CD4-positive, CD25-positive, alpha-beta regulatory T cell (primary cell): Measurements from ENCODE around the gene XXYLT1. TPM values are rescaled to one million over a fixed set of nuclear protein-coding genes. Genes with fewer than 3 reads are reported as not detected.

Experiments used
- ATAC-seq, 2 donors: fragments of 150-1000 bp; cut with Tn5 transposase; one replicate each; pipeline ENCODE4 v1.10.0; 2021; ENCODE audit warnings: low read depth in 2 of 2, moderate number of reproducible peaks in 2 of 2, moderate library complexity in 1 of 2
- DNase-seq, 3 donors: peaks; one replicate each; pipeline versions ENCODE4 v3.0.0 to v3.0.0-alpha.2; 2012 to 2022; ENCODE audit warnings: mixed read lengths in 1 of 3
- H3K27ac ChIP-seq: one replicate; pipeline ENCODE4 v1.7.0; 2013; ENCODE audit warnings: mild to moderate bottlenecking, low read length; ENCODE audit not compliant: insufficient read depth, poor library complexity, severe bottlenecking
- H3K27me3 ChIP-seq: one replicate; pipeline ENCODE4 v1.7.0; 2013; ENCODE audit warnings: low read length; ENCODE audit not compliant: control insufficient read depth, insufficient read depth
- H3K36me3 ChIP-seq: one replicate; pipeline ENCODE4 v1.7.0; 2013; ENCODE audit warnings: mild to moderate bottlenecking, low read length, moderate library complexity; ENCODE audit not compliant: control insufficient read depth, insufficient read depth
- H3K4me1 ChIP-seq: 2 replicates; pipeline ENCODE4 v1.7.0; 2013; ENCODE audit warnings: mild to moderate bottlenecking, low read length; ENCODE audit not compliant: insufficient read depth, control insufficient read depth, poor library complexity, severe bottlenecking
- H3K4me3 ChIP-seq: one replicate; pipeline ENCODE4 v1.7.0; 2013; ENCODE audit warnings: low read depth, mild to moderate bottlenecking, low read length, moderate library complexity
- H3K9me3 ChIP-seq, 2 experiments: 1 replicate in 1 of 2; 2 replicates in 1 of 2; pipeline ENCODE4 v1.7.0; 2013; ENCODE audit warnings: low read length in 2 of 2, mild to moderate bottlenecking in 1 of 2, moderate library complexity in 1 of 2; ENCODE audit not compliant: control insufficient read depth in 2 of 2
- H3K27ac Mint-ChIP-seq, 3 donors: one replicate each; pipeline ENCODE4 v1.8.0; 2020 to 2022; ENCODE audit warnings: mild to moderate bottlenecking in 3 of 3, mixed read lengths in 3 of 3, moderate library complexity in 2 of 3
- H3K27me3 Mint-ChIP-seq: one replicate; pipeline ENCODE4 v1.8.0; 2022; ENCODE audit warnings: mild to moderate bottlenecking, mixed read lengths
- H3K36me3 Mint-ChIP-seq: one replicate; pipeline ENCODE4 v1.8.0; 2020; ENCODE audit warnings: mixed read lengths
- H3K4me1 Mint-ChIP-seq, 4 donors: one replicate each; pipeline ENCODE4 v1.8.0; 2020 to 2022; ENCODE audit warnings: mixed read lengths in 4 of 4, mild to moderate bottlenecking in 1 of 4
- H3K4me3 Mint-ChIP-seq, 4 donors: one replicate each; pipeline ENCODE4 v1.8.0; 2020 to 2022; ENCODE audit warnings: mild to moderate bottlenecking in 4 of 4, mixed read lengths in 4 of 4, moderate library complexity in 3 of 4
- H3K9me3 Mint-ChIP-seq, 7 donors: one replicate each; pipeline ENCODE4 v1.8.0; 2020 to 2022; ENCODE audit warnings: mixed read lengths in 7 of 7, mild to moderate bottlenecking in 3 of 7, moderate library complexity in 2 of 7
- polyA plus RNA-seq, 4 donors: library from polyadenylated mRNA; unstranded; fragments of 300-500 nt; fragmentation: Illumina TruSeq; gene quantifications; one replicate each; pipeline ENCODE4 v1.2.3, GENCODE V29; 2021
- total RNA-seq: library from RNA; stranded (reverse); gene quantifications from one replicate; pipeline ENCODE4 v1.2.3, GENCODE V29; 2022

The XXYLT1 gene
- total and polyA plus RNA-seq, 5 donors from 2014 or later = 3.9 to 6.4 (median 5.7) TPM

DNA sequence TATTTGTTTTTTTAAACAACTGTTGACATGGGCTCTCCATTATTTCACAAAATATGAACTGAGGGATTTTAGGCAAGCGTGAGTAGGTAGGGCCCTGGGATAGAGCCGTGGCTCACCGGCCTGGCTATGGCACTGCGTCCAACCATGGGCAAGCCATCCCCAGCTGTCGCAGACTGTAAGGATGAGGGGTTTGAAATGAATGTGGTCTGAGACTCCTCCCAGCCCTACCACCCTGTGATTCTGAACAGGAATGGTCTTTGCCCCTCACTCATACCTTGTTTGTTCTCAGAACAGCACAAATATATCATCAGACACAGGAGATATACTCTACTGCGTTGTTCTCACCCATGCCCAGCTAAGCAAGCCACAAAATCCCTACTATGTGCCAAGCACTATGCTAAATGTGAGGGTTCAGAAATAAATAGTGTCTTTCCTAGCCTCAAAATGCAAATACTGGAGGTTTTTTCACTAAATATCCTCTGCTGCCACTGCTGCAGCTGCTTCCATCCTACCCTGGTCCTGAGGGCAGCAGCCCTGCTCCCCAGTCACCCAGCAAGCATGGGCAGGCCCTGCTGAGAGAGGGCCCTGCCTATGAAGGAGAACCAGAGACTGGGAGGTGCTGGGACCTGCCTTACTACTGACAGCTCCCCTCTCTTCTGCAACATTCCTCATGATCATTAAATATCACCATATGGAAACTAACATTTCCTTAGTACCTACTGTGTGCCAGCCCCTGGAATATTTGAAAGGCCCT lies 102.8 kb downstream of the XXYLT1 start:
- Mint-ChIP-seq H3K27ac (peak overlapping the region in 1 of 3 donors; percentile 7), H3K36me3 (peaks cover 2% of the 10 kb centered on the region), H3K4me3 (no peak overlapping the region), H3K27me3 (no peaks in the 10 kb centered on the region), H3K4me1 (peaks cover 7 to 32% (median 16%) of the 10 kb centered on the region in 4 donors), H3K9me3 (no peaks in the 10 kb centered on the region)
- Histone ChIP-seq H3K27ac (no peak overlapping the region), H3K9me3 (no peaks in the 10 kb centered on the region), H3K27me3 (no peaks in the 10 kb centered on the region), H3K36me3 (no peaks in the 10 kb centered on the region), H3K4me1 (peaks cover 6% of the 10 kb centered on the region), H3K4me3 (no peak overlapping the region)
- DNase-seq (no peak), ATAC-seq (no peak)

DNA sequence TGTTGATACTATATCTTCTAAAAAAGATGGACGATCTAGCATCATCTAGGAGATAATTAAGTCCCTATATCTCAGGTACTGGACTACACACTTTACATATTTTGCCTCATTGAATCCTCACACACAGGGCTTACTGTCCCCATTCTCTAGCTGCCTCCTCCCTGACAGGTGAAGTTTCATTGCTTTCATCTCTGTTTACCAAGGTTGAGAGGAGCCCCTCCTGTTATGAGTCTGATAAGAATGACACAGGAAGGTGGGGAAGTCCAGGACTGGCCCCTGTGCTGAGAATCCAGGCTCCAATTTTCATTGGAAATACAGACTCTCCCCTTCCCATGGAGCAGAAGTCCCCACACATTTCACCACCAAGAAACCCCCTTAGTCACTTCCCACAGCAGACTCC lies 105.2 kb downstream of the XXYLT1 start:
- Mint-ChIP-seq H3K27ac (peak overlapping the region in 1 of 3 donors; percentile 85), H3K36me3 (no peaks in the 10 kb centered on the region), H3K27me3 (no peaks in the 10 kb centered on the region), H3K4me1 (peaks cover 19 to 51% (median 31%) of the 10 kb centered on the region in 4 donors), H3K9me3 (no peaks in the 10 kb centered on the region), H3K4me3 (no peak overlapping the region)
- Histone ChIP-seq H3K27me3 (no peaks in the 10 kb centered on the region), H3K4me3 (no peak overlapping the region), H3K4me1 (peaks cover 22% of the 10 kb centered on the region), H3K9me3 (no peaks in the 10 kb centered on the region), H3K27ac (no peak overlapping the region), H3K36me3 (no peaks in the 10 kb centered on the region)
- DNase-seq (no peak), ATAC-seq (no peak)

DNA sequence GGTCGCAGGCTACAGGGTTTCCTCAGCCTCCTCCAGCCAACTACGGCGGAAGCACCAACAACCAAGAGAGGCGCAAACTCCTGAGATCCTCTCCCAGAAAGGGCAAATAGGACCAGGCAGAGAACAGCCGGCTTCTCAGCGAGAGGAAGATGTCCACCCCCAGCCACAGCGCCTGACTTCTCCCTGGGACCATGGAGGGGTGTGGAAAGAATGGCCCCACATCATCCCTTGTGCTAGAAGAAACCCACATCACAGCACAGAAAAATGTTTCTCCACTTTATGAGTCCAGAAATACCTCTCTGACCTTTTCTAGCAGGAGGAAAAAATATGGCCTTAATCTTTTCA lies 105.7 kb downstream of the XXYLT1 start:
- Histone ChIP-seq H3K9me3 (no peaks in the 10 kb centered on the region), H3K27me3 (no peaks in the 10 kb centered on the region), H3K4me3 (no peak overlapping the region), H3K27ac (no peak overlapping the region), H3K36me3 (no peaks in the 10 kb centered on the region), H3K4me1 (peaks cover 22% of the 10 kb centered on the region)
- Mint-ChIP-seq H3K27ac (peak overlapping the region in 1 of 3 donors; percentile 93), H3K27me3 (no peaks in the 10 kb centered on the region), H3K36me3 (no peaks in the 10 kb centered on the region), H3K9me3 (no peaks in the 10 kb centered on the region), H3K4me1 (peaks cover 19 to 56% (median 31%) of the 10 kb centered on the region in 4 donors), H3K4me3 (no peak overlapping the region)
- no peak for DNase-seq
- no peak for ATAC-seq

DNA sequence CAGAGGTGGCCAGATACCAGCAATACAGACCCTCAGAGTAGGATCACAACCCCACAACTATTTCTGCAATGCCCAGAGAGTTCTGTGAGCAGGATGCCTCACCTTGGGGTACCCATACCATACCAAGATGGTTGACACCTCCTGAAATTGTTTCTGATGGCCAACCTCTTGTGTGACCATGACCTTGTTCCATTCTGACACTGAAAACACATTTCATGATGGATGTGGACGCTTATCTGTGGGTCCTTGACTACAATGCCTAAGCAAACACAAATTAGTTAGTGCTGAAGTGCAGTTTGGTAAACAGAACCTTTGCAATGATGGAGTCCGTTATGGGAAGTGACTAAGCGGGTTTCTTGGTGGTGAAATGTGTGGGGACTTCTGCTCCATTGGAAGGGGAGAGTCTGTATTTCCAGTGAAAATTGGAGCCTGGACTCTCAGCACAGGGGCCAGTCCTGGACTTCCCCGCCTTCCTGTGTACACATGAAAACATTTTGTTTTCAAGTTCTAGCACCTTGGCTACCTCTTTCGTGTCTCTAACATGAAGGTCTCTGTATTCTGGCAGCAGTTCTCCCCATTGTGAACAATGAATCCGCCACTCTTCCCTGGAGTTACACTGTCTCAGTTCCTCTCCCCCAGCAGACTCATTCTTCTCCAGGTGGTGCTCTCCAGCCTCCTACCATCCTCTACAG lies 106.2 kb downstream of the XXYLT1 start:
- Mint-ChIP-seq H3K4me1 (peaks cover 22 to 61% (median 33%) of the 10 kb centered on the region in 4 donors), H3K4me3 (no peak overlapping the region), H3K27me3 (no peaks in the 10 kb centered on the region), H3K9me3 (no peaks in the 10 kb centered on the region), H3K36me3 (no peaks in the 10 kb centered on the region), H3K27ac (peak overlapping the region in 2 of 3 donors; percentile 93 to 94)
- Histone ChIP-seq H3K4me1 (peaks cover 22% of the 10 kb centered on the region), H3K9me3 (no peaks in the 10 kb centered on the region), H3K36me3 (no peaks in the 10 kb centered on the region), H3K27me3 (no peaks in the 10 kb centered on the region), H3K27ac (no peak overlapping the region), H3K4me3 (no peak overlapping the region)
- ATAC-seq = no peak
- no peak for DNase-seq

DNA sequence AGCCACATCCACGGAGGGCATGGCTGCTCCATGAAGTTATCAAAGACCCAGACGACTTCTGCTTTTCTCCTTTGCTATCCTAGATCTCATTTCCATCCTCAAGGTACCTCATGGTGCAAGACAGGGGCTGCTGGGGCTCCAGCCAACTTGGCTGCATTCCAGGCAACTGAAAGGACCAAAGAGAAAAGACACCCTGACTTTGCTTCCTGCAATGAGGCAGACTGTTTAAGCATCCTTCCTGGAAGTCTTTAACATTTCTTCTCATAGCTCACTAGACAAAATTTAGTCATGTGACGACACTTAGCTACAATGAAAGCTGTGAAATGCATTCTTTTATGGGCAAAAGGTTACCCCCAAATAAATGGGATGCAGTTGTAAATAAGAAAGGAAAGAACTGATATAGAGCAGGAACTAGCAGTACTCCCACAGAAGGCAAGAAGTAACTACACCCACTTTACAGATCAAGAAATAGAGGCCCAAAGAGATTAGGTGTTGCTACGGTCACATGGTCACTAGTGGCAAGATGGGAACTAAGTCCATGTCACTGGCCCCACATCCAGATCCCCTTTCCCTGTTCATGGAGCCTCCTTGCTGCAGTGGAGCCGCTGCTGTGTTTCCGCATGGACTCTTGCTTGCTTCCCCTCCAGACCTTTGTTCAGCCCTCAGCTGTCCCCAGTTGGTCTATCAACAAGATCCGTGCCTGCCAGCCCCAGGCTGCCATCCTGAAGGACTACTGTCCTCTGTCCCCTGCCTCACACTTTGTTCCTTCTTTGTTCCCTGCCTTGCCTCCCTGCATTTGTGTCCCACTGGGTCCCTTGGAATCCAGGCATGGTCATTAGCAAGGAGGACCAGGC lies 107.0 kb downstream of the XXYLT1 start:
- Histone ChIP-seq H3K4me3 (no peak overlapping the region), H3K27ac (no peak overlapping the region), H3K9me3 (no peaks in the 10 kb centered on the region), H3K4me1 (peaks cover 22% of the 10 kb centered on the region), H3K36me3 (no peaks in the 10 kb centered on the region), H3K27me3 (no peaks in the 10 kb centered on the region)
- no peaks in the 10 kb centered on the region for H3K27me3 Mint-ChIP-seq
- peak in 1 of 3 donors; percentile 47 for DNase-seq
- peak overlapping the region; percentile 76 to 94 (median 93) for H3K27ac Mint-ChIP-seq
- H3K4me1 Mint-ChIP-seq = peaks cover 22 to 61% (median 35%) of the 10 kb centered on the region in 4 donors
- peak overlapping the region in 1 of 4 donors; percentile 67 for H3K4me3 Mint-ChIP-seq
- no peak for ATAC-seq
- H3K9me3 Mint-ChIP-seq = no peaks in the 10 kb centered on the region
- no peaks in the 10 kb centered on the region for H3K36me3 Mint-ChIP-seq

DNA sequence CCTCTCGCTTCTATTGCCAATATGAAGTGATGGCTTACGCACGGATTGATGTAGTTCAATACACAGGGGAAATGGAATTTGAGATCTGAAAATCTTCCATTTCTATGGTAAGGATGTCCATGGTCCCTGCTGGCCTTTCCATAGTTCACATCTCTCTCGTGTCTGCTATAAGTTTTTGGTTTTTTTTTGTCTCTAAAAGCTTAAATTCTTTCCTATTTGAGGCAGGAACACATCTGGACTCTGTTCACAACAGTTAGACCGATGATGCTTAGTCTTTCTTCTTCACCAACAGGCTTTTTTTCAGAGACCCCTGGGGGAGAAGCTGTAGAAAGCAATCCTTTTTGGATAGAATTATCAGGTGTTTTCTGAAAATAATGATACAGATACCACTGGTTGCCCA lies 108.1 kb downstream of the XXYLT1 start:
- Histone ChIP-seq H3K4me3 (peak overlapping the region; percentile 5), H3K4me1 (peaks cover 22% of the 10 kb centered on the region)
- peaks cover 20 to 68% (median 39%) of the 10 kb centered on the region in 4 donors for H3K4me1 Mint-ChIP-seq

DNA sequence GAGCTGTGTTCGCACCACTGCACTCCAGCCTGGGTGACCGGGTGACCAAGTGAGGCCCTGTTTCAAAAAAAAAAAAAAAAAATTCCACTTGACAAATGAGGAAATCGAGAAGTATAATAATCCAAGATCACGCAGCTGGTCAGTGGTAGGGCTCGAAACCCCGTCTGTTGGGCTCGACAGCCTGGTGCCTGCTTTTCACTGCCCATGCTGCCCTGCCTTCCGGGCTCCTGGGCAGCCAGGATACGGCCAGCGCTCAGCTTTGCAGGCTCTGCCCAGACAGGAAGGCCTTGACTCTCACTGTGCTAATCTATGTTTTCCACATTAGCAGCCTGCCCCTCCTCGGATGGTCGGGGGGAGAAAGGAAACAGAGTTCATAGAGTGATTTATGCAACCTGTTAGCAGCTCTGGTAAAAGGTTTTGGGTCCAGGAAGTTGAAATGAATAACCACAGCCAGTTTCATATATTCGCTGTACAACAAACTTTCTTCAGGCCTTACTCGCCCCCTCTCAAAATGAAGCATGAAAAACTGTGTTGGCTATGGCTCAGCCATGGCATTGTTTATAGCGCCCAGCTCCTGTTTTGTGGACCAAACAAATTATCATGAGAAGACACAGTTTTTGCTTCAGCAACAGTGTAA lies 108.8 kb downstream of the XXYLT1 start:
- peaks cover 20 to 75% (median 41%) of the 10 kb centered on the region in 4 donors for H3K4me1 Mint-ChIP-seq
- no peaks in the 10 kb centered on the region for H3K36me3 ChIP-seq
- H3K27ac Mint-ChIP-seq = peak overlapping the region; percentile 93 to 96 (median 94)
- peak overlapping the region; percentile 78 for H3K27ac ChIP-seq
- H3K27me3 ChIP-seq = no peaks in the 10 kb centered on the region
- peak; percentile 64 to 77 for ATAC-seq
- no peaks in the 10 kb centered on the region for H3K27me3 Mint-ChIP-seq
- no peaks in the 10 kb centered on the region for H3K9me3 ChIP-seq
- DNase-seq = peak in 2 of 3 donors; percentile 31 to 80
- H3K9me3 Mint-ChIP-seq = no peaks in the 10 kb centered on the region
- H3K4me3 ChIP-seq = peak overlapping the region; percentile 5
- no peaks in the 10 kb centered on the region for H3K36me3 Mint-ChIP-seq
- H3K4me3 Mint-ChIP-seq = peak overlapping the region; percentile 44 to 64 (median 58)
- H3K4me1 ChIP-seq = peaks cover 22% of the 10 kb centered on the region

More for the DNA sequence above, 108.1 kb downstream of the XXYLT1 start:
- Mint-ChIP-seq H3K9me3 (no peaks in the 10 kb centered on the region), H3K36me3 (no peaks in the 10 kb centered on the region), H3K4me3 (peak overlapping the region in 1 of 4 donors; percentile 55), H3K27me3 (no peaks in the 10 kb centered on the region), H3K27ac (peak overlapping the region; percentile 93 to 96 (median 94))
- H3K27ac ChIP-seq = peak overlapping the region; percentile 78
- no peak for ATAC-seq
- no peaks in the 10 kb centered on the region for H3K9me3 ChIP-seq
- no peaks in the 10 kb centered on the region for H3K27me3 ChIP-seq
- DNase-seq = no peak
- H3K36me3 ChIP-seq = no peaks in the 10 kb centered on the region
